HG03520 (cell line): ENCODE results near the gene SRCIN1.

Source experiments
- ATAC-seq: cut with Tn5 transposase; IDR thresholded peaks from one replicate; pipeline ENCODE4 v1.9.1; 2021; ENCODE audit warnings: mild to moderate bottlenecking, moderate library complexity; ENCODE audit not compliant: unreplicated experiment

SRCIN1 gene

DNA sequence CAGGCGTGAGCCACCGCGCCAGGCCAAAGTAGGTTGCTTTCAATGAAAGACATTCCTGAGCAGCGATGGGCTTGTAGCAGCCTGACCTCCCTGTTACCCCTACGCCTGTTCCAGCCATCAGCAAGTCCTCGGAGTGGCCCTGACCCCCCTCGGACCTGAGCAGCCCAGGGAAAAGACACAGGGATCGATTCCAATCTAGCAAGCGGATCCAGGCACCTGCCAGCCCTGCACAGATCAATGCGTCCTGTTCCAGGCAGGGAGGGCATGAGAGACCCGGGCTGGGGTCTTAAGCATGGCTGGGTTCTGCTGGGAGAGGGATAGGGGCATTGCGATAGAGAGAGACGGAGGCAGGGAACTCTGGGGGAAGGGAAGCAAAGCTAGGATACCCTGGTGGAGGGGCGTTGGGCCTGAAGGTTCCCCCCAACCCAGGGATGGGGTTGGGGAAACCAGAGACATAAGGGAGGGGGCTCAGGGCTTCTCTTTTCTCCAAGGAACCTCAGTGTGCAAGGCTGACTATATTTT lies 21.9 kb downstream of the SRCIN1 start:
- ATAC-seq = no peak

DNA sequence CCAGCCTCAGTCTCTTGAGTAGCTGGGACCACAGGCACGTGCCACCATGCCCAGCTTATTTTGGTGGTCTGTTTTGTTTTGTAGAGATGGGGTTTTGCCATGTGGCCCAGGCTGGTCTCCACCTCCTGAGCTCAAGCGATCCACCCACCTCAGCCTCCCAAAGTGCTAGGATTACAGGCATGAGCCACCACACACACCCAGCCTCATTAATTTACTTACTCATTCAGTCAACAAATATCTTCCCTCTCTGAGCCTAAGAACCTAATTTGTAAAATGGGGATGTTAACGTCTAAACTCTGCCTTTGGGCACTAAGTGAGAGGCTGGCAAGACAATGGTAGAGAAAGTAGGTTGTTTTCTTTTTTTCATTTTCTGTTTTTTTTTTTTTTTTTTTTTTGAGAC lies 22.6 kb downstream of the SRCIN1 start:
- ATAC-seq = no peak

DNA sequence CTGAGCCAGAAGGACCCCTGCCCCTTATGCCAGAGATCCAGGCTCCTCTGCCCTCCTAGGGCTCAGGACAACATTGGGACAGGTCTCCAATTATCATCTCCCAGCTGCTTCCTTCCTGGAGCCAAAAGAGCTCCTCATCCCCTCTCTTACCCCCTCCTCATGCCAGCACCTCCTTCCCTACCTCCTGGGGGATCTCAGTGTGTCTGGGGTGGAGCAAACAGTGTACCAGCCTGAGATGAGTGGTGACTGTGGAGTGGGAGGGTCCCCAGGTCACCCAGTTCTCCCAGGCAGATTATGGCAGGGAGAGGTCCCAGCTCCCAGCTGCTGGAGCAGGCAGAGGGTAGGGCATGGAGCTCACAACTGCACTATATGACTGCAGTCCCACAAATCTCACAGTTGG lies 23.7 kb downstream of the SRCIN1 start:
- no peak for ATAC-seq

DNA sequence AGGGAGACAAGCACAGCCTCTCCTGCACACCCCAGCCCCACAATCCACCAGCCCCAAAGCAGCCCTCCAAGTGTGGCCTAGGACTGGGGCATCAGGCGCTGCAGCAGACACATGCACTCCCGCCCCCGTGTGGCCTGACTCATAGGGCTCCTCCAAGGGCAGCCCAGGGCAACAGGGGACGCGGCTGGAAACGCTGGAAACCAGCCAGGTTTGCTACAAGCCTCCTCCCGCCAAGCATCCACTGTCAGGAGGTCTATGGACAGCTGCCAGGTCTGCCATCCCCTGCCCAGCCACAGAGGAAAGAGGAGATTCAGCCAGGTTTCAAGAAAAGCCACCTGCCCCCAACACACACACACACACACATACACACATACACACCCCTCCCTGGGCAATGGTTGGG lies 25.8 kb downstream of the SRCIN1 start:
- no peak for ATAC-seq

DNA sequence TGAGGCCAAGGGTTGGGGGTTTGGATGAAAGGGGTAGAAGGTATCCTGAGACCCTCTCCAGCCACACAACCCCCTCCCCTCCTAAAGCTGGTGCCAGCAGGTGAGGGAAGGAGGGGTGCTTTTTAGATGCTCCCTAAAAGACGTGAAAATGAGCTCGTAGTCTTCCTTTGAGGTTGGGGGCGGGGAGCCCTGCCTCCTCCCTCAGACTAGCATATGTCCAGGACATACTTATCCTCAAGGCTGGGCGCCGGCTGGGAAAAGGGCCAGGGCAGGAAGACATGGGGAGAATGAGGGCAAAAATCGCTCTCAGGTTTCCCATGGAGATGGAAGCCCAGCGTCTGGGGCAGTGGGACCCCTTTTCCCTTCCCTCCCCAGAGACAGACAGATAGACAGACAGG lies 26.7 kb downstream of the SRCIN1 start:
- no peak for ATAC-seq

DNA sequence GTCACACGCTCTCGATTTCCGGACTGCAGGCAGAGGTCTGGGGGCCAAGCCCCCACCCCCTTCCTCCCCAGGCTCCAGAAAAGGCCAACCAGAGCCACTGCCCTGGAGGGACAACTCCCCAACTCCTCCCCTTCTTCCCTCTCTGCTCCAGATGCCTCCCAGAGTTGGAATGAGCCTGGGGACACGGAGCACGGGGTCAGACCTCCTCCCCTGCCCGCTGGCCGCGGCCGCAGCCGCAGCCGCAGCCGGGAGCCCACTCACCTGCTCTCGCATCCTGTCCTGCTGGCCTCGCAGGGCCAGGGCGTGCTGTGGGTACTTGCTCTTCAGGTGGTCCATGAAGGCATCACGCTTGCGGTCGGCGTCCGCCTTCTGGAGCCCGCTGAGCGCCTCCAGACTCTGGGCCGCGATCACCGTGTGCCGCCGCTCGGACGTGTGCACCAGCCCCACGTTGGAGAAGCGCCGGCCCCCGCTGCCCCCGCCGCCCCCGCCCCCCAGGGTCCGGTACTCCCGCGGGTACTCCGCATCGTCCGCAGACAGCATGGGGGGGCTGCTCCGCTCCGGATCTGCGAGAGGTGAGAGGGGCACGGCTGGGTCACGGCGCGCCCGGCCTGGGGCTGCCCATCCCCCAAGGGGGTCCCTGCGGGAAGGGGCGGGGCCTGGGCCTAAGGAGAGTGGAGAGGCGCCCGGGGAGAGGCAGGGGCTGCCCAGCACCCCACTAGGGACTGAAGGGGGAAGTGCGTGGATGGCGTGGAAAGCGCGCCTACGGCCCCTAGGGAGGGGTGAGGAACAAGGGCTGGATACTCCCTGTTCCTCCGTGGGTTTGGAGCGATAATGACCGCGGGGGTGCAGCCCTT lies 27.3 kb downstream of the SRCIN1 start:
- ATAC-seq = no peak

DNA sequence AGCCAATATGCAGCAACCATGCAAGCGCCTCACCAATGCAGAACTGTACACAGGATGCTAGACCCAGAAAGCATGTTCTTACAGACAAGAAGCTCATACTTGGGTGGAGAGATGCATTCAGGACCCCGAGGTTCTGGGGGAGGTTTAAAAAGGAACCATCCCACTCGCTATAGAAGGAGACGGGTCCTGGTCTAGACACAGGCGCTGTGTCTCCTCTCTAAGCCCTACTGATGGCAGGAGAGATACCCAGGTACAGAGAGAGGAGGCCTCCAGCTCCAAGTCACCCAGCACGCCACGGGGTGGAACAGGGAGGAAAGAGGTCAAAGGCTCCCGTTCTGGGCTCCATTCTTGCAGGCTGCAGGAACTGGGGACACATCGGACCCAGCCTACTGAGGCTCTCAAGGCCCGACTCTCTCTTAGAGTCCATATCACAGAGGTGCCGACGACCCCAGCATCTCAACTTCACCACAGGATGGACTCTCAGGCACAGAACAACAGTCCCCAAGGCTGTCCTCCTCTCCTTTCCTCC lies 28.0 kb downstream of the SRCIN1 start:
- ATAC-seq = no peak

DNA sequence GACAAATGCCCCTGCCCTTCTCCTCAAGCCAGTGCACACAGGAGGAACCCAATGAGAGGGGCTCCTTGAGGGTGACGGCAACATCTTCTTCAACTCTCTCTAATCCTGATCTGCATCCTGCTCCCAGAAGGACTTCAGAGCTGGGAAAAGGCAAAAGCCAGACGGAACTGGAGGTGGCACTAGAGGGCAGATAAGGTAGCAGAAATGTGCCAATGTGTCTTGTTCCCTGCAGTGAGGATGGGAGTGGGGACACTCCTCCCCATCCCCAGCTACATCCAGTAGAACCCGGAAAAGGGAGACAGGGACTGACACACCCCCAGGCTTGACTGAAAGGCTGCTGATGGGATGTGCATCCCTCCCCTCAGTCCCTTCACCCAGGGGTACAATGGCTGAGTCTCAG lies 28.5 kb downstream of the SRCIN1 start:
- no peak for ATAC-seq

DNA sequence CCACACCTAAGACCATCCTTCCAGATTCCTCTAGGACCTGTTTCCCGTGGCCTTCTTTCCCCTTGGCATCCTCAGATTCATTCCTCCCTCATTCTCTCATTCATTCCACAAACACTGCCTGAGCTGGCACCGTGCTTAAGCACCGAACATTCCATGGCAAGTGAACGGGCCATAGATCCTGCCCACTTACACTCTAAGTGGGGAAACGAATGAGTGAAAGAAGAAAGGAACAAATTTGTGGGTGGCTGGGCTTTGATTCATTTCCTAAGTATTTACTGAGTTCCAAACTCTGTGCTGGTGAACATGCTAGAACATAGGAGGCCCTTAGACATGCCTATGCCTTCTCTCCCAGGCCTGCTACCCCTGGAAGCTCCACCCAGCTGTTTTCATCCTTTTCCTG lies 30.0 kb downstream of the SRCIN1 start:
- ATAC-seq = no peak

DNA sequence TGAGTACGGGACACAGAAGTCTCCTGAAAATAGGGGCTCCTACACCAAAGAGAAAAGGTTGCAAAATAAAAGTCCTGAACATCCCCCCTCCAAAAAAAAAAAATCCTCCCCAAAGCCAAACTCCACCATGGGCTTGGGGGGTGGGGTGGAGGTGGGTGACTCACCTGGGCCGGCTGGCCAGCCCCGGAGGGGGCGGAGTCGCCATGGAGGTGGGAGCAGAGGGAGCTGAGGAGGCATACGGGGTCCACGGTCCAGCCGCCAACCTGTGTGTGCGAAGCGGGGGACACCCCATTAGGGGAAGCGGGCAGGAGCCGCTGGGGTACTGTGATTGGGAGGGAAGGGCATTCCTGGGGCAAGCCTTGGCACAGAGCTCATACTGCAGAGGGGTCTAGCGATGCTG lies 31.0 kb downstream of the SRCIN1 start:
- ATAC-seq = no peak

DNA sequence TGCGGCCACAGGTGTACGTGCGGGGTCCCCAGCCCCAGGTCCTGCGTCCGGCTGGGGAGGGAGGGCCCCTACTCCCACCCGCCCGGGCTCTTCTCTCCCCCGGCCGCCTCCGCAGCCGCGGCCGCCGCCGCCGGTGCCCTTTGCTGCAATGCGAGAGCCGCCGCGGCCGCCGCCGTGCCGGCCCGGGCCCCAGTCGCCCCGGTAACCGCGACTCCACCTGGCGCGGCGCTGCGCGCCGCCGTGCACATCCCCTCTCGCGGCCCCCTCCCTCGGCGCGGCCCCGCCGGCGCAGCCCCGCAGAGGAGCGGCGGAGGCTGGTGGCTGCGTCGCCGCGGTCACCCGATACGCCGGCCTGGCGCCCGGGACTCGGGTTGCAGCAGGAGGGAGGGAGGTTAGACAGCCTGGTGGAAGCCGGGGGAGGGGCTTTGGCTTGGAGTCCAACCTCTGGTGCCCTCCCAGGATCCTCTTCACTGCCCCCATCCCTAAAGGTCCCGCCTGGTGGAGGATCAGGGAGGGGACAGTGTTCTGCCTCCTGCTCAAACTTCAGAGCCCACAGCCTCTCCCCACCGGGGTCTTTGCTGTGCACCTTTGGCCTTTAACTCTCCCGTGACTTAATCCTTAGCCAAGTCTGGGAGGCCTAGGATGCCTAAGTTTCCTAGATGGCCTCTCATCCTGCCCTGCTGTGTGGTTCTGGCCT lies 32.9 kb downstream of the SRCIN1 start:
- ATAC-seq = no peak

DNA sequence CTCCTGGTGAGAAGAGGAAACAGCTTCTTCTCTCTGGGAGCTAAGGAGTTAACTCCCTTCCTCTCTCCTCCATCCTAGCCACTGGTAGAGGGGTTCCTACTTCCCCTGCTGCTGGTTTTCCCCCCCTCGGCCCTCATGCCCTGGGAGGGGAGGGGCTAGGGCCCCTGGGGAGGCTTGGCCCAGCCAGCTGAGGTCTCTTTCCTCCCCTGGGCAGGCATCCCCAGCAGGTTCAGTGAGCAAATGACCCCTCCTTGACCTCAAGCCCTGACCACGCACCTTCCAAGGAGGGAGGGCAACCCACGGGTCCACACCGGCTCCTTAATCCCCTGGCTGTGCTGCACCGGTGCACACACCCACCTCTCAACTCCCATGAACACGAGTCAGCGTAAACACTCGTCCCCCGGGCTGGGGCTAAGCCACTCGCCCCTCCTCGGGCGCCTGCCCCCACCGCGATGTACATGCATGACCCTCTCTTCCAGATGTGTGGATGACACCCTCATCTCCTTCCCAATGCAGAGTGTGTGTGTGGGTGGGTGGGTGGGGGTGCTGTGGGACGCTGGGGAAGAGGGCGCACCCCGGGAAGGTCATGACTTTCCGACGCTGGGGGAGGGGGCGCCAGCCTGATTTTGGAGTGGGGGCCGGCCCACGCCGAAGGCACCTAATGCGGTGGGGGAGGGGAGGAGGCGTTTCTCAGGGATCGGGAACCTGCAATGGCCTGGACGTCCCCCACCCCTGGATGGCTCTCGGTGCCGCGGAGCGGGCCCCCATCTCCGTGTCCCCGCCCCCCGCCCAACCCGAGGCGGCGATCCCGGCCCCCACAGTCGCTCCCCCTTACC lies 33.7 kb downstream of the SRCIN1 start:
- no peak for ATAC-seq

DNA sequence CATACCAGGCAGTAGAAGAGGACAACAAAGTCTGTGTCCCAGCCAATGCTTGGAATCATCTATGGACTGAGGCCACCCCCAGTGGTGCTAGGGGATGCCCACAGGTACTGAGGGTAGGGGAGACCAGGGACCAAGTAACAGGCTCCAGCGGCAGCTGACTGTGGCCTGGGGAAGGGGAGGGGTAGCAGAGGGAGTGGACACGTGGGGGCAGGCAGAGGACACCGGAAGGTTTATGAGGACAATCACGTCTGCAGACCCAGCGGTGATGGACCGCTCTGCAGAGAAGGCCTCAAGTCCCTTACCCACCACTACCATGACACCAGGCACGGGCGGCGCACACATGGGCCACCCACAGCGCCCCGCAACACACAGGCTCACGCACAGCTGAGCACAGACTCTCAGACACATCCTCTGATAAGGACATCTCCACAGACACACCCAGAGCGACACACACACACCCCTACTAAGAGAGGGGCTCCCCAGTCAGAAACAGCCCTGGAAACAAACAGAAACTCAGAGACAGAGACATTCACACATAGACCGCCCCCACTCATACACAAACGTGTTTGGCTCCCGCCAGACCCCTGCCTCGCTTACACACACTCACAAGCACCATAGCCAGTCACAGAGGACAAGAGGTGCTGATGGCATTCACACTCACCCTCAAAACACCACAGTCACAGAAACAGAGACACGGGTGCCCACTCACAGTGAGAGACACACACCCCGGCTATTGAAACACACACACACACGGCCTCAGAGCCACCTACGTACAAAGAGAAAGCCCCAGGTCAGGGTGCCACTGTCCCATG lies 35.8 kb downstream of the SRCIN1 start:
- no peak for ATAC-seq

DNA sequence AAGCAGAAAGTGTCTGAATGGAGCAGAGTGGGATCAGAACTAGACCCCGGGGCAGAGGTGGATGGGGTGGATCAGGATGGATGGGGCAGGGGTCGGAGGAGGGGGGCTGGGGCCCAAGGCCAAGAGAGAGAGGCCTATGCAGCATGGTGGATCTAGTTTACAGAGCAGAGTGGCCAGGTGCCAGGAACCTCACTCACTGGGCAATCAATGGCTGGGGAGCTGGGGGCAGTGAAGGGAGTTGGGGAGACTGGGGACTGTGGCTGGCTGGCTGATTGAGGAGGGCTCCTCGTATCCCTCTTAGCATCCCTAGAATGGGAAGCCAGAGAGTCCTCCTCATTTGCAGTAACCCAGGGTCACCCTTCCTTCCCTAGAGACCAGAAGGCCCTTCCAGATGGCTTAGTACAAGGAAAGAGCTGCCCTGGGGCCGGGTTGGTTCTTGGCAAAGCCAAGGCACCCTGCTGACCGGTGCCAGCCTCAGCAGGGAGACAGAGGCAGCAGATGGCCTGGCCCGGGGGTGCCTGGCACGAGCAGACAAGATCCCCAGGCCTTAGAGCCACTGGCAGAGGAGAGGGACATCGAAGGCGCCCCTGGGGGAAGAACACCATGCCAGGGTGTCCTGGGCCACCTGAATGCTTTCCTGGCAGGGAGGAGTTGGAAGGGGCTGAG lies 36.8 kb downstream of the SRCIN1 start:
- no peak for ATAC-seq

DNA sequence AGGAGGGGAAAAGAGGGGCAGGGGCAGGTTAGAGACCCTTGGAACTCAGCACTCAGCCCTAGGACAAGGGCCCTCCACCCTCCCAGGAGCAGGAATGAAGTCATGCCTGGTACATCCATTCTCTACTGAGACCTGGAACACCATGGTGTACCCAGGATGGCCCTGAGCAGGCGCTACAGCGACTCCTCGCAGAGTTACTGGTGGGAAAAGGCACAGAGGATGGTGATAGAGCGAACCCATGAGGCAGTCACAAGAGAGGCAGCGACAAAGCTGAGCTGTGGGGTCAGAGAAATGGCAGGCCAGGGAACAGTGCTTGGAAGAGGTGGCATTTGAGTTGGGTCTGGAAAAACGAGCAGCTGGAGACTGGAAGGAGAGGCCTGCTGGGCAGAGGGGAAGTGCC lies 37.5 kb downstream of the SRCIN1 start:
- no peak for ATAC-seq

DNA sequence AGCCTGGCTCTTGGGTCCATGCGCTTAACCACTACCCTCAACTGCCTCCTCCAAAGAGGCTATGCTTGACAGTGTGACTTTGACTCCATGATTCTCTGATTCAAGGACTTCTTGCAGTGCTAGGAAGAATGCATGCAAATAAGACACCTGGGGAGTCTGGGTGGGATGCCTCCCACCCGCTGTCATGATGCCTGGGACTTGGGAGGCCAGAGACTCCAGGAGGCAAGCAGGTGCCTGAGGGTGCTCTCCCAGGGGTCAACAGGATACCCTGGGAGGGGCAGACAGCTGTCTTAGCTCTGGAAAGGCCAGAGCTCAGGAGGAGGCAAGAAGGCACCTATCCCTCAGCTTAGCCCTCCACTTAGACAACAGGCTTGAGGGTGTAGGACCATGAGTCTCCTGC lies 38.4 kb downstream of the SRCIN1 start:
- ATAC-seq = no peak

DNA sequence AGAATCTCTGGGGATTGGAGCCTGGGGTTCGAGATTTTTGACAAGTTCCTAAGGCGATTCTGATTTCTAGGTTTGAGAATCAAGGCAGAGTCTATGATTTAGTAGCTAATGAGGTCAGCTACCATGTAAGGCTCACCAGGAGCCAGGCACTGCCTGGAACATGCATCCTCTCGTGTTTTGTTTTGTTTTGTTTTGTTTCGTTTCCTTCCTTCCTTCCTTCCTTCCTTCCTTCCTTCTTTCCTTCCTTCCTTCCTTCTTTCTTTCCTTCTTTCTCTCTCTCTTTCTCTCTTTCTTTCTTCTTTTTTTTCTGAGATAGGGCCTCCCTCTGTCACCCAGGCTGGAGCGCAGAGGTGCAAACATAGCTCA lies 39.1 kb downstream of the SRCIN1 start:
- ATAC-seq = no peak

DNA sequence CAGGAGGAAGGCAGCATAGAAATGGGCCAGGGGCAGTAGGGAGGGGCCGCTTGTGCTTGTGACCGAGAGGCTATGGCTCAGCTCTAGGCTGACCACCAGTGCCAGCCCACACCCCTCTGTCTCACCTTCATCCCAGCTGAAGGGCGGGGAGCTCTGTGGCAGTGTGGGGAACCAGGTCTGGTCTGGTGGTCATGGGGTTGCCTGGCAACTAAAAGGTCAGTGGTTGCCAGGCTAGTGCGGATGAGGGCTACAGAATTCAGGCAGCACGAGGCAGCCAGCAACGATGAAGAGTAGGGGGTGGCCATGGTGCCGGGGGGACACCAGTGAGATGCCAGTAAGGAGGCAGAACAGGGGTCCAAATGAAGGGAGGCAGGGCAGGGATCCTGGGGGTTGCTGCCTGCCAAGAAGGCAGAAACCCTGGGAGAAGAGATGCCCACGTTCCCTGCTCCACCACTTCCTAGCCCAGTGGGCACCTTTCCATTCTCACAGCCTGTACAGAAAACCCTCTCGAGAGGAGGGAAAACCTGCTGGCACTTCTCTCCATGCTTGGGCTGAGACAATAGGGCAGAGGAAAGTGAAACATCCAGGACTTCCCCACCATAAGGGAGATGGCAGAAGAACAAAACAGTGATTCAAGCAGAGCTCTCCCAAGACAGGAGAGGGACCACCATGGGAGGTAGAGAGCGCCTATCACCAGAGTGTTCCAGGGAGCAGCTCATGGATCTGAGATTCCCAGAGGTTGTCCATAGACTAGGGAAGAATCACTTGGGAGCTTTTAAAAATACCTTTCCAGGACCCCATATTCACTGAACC lies 39.7 kb downstream of the SRCIN1 start:
- ATAC-seq = no peak

DNA sequence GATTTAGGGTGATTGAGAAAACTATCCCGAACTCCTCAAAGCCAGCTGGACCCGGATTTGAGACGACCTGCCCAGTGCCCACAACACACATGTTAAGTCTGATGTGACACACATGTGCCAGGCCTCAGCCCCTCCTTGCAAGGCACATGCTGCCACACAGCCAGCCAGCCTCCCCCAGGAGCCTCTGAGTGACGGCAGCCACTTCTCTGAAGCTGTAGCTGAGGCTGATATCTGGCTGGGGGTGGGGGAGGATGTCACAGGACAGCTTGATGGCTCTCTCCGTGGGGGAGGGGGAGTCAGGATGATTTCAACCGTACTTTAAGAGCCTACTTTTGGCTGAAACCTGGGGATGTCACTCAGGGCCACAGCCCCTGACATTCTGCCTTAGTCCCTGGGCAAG lies 40.9 kb downstream of the SRCIN1 start:
- no peak for ATAC-seq
